Activated CD4-positive, alpha-beta T cell treated with anti-CD3 and anti-CD28 coated beads, Interleukin-2, amount 10 ng/mL, durations not matched to agents 7 days and 5 days (primary cell): ENCODE data around the gene AP3S1. TPM values are rescaled to one million over a fixed set of nuclear protein-coding genes. Genes with fewer than 3 reads are reported as not detected.
A peak's percentile ranks its signal among the peaks of the same experiment; 100 is the strongest.
"Not testable (repeated sequence)": the region's sequence is repeated elsewhere in the genome, so short reads cannot be mapped to it uniquely, and the experiment has no call there.

ENCODE experiments used
- CTCF ChIA-PET: fragments of 350-600 bp; sonication (Branson Sonifier 250); formaldehyde crosslinking; loops from one replicate; lab custom pipeline; 2021; ENCODE audit warnings: antibody characterized with exemption; lab: Charles Lee
- POLR2A ChIA-PET: fragments of 350-600 bp; sonication (Branson Sonifier 250); formaldehyde crosslinking; loops from one replicate; lab custom pipeline; 2021; ENCODE audit warnings: antibody characterized with exemption; lab: Charles Lee
- DNase-seq: peaks from one replicate; pipeline ENCODE4 v3.0.0-alpha.2; 2020
- H3K27ac Mint-ChIP-seq: one replicate; pipeline ENCODE4 v1.8.0; 2021; ENCODE audit warnings: mild to moderate bottlenecking, moderate library complexity, mixed read lengths
- H3K27me3 Mint-ChIP-seq: one replicate; pipeline ENCODE4 v1.8.0; 2021; ENCODE audit warnings: mixed read lengths
- H3K36me3 Mint-ChIP-seq: one replicate; pipeline ENCODE4 v1.8.0; 2021; ENCODE audit warnings: low read depth, mixed read lengths
- H3K4me1 Mint-ChIP-seq: one replicate; pipeline ENCODE4 v1.8.0; 2021; ENCODE audit warnings: mixed read lengths
- H3K4me3 Mint-ChIP-seq: one replicate; pipeline ENCODE4 v1.8.0; 2021; ENCODE audit warnings: mild to moderate bottlenecking, moderate library complexity, mixed read lengths
- H3K9me3 Mint-ChIP-seq: one replicate; pipeline ENCODE4 v1.8.0; 2021; ENCODE audit warnings: mixed read lengths
- total RNA-seq, 2 experiments: library from RNA; stranded (reverse); gene quantifications; one replicate each; pipeline ENCODE4 v1.2.3, GENCODE V29; 2021

AP3S1 gene
- total RNA-seq, 2 experiments from 2014 or later: 68.8 to 74.0 TPM

DNA sequence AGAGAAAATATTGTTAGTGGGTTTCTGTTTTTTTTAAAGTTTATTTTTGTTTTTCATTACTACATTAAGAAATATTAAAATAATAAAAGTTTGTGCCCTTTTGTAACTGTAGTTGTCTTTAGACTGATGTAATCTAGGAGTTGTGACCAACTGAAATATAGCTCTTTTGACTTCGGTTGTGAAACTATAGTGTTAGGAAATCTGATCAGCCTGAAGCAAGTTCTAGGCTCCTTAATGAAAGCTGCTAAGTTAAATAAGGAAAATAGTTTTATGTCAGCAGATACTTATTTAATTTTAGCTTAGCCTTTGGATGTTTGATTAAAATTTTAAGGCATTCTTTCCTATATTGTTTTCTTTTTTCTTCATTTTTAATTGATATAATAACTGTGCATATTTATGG is 14.2 kb downstream of the AP3S1 start:
- Mint-ChIP-seq H3K9me3 (peaks cover 13% of the 10 kb centered on the region), H3K4me1 (peaks cover 8% of the 10 kb centered on the region), H3K36me3 (peaks cover 9% of the 10 kb centered on the region), H3K4me3 (no peak overlapping the region), H3K27ac (no peak overlapping the region), H3K27me3 (no peaks in the 10 kb centered on the region)
- DNase-seq: no peak
- ChIA-PET CTCF (no interaction called here), POLR2A (no interaction called here)

DNA sequence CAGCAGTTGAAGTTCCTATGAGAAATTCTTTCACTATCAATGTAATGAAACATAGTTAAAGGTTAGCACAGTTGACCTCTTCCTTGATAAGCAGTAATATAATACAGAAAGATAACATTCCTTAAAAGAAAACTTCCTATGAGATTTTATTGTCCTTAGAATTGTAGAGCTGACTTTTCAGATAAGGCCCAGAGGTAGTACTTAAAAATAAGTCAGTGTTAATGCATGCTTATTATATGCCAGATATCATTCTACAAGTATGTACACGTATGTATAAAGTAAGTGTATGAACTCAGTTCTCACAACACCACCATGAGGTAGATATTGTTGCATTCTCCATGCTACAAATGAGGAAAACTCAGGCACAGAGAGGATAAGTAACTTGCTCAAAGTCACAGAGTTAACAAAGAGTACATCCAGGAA is 15.3 kb downstream of the AP3S1 start:
- CTCF ChIA-PET: no interaction called here
- Mint-ChIP-seq H3K27ac (no peak overlapping the region), H3K9me3 (peaks cover 16% of the 10 kb centered on the region), H3K27me3 (no peaks in the 10 kb centered on the region), H3K4me1 (peaks cover 8% of the 10 kb centered on the region), H3K4me3 (no peak overlapping the region), H3K36me3 (peaks cover 13% of the 10 kb centered on the region)
- no peak for DNase-seq
- POLR2A ChIA-PET: no interaction called here

DNA sequence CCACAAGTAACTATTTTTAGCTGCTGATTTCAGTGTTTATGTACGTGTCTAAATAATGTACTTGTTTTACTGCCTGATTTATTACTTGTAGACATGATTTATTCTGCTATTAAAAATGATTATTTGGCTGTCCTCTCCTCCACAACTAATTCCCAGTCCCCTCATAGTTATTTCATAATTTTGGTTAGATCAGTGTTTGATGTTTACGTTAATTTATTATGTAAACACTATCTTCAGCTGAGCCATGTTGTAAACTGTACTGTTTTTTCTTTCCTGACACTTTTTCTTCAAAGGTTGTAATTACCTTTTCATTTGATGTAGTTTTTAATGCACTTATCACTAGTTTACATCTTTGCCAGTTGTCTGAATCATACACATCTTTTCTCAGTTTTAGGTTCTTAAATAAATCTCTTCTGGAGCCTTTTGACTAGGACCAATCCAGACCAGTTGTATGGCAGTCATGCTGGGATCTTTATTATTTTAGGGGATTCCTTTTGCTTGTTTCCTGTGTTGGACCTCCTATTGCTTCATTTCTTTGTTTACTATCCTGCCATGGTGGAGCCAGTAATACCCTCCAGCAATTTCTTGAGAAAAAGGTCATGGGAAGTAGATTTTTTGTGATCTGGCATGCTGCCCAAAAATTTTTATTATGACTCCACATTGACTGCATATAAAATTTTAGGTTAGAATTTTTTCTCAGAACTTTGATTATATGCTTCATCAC is 16.1 kb downstream of the AP3S1 start:
- peaks cover 13% of the 10 kb centered on the region for H3K36me3 Mint-ChIP-seq
- no peak overlapping the region for H3K4me3 Mint-ChIP-seq
- H3K4me1 Mint-ChIP-seq: peaks cover 8% of the 10 kb centered on the region
- no peaks in the 10 kb centered on the region for H3K27me3 Mint-ChIP-seq
- no peak for DNase-seq
- H3K9me3 Mint-ChIP-seq: peaks cover 16% of the 10 kb centered on the region
- POLR2A ChIA-PET: no interaction called here
- H3K27ac Mint-ChIP-seq: no peak overlapping the region
- CTCF ChIA-PET: no interaction called here

DNA sequence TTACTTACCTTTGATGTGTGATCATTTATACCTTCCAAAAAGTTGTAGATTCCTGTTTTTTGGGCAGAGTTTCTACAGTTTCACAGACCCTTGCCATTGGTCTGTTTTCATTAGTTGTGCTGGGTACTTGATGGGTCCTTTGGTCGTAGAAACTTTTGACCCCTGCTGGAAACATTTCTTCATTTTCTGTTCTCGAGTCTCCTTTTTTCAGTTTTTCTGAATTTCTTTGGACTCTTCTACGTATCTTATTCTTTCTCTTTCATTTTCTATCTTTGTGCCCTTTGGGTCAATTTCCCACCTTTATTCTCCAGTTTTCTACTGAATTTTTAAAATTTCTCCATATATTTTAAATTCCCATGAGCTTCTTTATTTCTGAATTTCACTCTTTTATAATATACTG is 16.7 kb downstream of the AP3S1 start:
- Mint-ChIP-seq H3K27ac (no peak overlapping the region), H3K4me3 (peak overlapping the region; percentile 10)

DNA sequence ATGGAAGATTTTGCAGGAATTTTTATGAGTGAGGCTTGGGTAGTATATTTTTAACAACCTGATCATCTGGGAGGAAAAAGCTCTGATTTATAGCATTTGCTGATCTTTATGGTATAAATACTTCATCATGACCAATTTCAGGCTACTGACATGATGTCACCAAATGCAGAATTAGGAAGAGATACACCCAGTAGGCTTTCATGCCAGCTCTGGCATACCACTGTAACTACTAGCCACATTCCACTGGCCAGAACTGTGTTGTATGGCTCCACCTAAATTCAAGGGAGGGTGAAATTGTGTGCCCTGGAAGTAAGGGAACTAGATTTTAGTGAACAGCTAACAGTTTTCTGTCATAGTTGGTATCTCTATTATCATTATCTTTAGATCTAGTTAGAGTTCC is 17.6 kb downstream of the AP3S1 start:
- CTCF ChIA-PET: interaction anchor here (0.6 kb wide), 1 partner anchor 232 kb away, joined by 4 read pairs; no protein-coding TSS in a partner anchor

More for the DNA sequence above, 16.7 kb downstream of the AP3S1 start:
- ChIA-PET POLR2A (no interaction called here), CTCF (interaction anchor here (0.6 kb wide), 1 partner anchor 330 kb away, joined by 5 read pairs; no protein-coding TSS in a partner anchor)
- peaks cover 8% of the 10 kb centered on the region for H3K4me1 Mint-ChIP-seq
- H3K27me3 Mint-ChIP-seq: no peaks in the 10 kb centered on the region
- DNase-seq: no peak
- H3K9me3 Mint-ChIP-seq: peaks cover 12% of the 10 kb centered on the region
- peaks cover 10% of the 10 kb centered on the region for H3K36me3 Mint-ChIP-seq

DNA sequence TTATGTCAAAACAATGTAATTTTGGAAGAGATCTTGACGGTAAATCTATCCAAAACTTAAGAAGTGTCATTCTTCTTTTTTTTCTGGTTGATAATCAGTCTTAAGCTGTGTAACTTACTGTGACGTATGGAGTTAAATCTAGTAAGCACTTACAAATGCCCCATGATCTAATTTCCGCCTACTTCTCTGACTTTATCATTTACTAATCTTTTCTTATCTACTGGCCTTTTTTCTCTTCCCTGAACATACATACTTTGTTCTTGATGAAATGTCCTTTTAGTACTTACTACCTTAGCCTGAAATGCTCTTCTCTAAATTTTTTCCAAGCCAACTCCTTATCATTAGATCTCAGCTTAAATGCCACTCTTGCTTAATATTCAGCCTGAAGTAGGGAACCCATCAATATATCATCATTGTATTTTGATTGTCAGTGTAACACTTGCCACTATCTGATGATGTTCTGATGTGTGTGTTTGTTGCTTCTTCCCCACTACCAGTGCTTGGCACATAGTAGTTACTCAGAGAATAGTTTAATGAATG is 27.6 kb downstream of the AP3S1 start:
- no peak for DNase-seq
- no peaks in the 10 kb centered on the region for H3K4me1 Mint-ChIP-seq
- no peaks in the 10 kb centered on the region for H3K9me3 Mint-ChIP-seq
- peaks cover 14% of the 10 kb centered on the region for H3K36me3 Mint-ChIP-seq
- H3K4me3 Mint-ChIP-seq: no peak overlapping the region
- H3K27me3 Mint-ChIP-seq: no peaks in the 10 kb centered on the region
- no peak overlapping the region for H3K27ac Mint-ChIP-seq
- CTCF ChIA-PET: interaction anchor here (1.0 kb wide), 1 partner anchor 24 kb away, joined by 3 read pairs; no protein-coding TSS in a partner anchor
- POLR2A ChIA-PET: no interaction called here

More for the DNA sequence above, 17.6 kb downstream of the AP3S1 start:
- peaks cover 8% of the 10 kb centered on the region for H3K4me1 Mint-ChIP-seq
- H3K36me3 Mint-ChIP-seq: peaks cover 5% of the 10 kb centered on the region
- no peak for DNase-seq
- no peak overlapping the region for H3K4me3 Mint-ChIP-seq
- no peaks in the 10 kb centered on the region for H3K27me3 Mint-ChIP-seq
- no peak overlapping the region for H3K27ac Mint-ChIP-seq
- peaks cover 6% of the 10 kb centered on the region for H3K9me3 Mint-ChIP-seq
- POLR2A ChIA-PET: no interaction called here

DNA sequence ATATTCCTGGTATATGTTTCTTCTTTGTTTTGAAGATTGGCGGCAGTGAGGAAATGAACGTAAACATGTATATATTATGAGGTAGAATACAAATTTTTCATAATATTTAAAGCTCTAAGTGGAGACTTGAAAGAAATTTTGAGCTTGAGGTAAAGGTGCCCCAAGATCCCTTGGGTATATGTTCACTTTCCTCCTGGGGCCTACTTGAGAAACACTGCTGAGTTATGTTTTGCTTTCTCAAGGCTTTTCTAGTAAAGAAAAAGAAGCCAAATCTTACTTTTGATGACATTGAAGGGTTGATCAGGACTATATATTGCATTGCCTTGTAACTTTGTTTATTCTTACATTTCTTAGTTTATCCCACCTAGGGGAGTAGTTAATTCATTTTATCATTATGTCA is 30.7 kb downstream of the AP3S1 start:
- Mint-ChIP-seq H3K36me3 (peaks cover 19% of the 10 kb centered on the region), H3K4me3 (no peak overlapping the region), H3K27ac (no peak overlapping the region), H3K4me1 (no peaks in the 10 kb centered on the region), H3K9me3 (no peaks in the 10 kb centered on the region), H3K27me3 (no peaks in the 10 kb centered on the region)
- POLR2A ChIA-PET: no interaction called here
- no peak for DNase-seq
- CTCF ChIA-PET: no interaction called here

DNA sequence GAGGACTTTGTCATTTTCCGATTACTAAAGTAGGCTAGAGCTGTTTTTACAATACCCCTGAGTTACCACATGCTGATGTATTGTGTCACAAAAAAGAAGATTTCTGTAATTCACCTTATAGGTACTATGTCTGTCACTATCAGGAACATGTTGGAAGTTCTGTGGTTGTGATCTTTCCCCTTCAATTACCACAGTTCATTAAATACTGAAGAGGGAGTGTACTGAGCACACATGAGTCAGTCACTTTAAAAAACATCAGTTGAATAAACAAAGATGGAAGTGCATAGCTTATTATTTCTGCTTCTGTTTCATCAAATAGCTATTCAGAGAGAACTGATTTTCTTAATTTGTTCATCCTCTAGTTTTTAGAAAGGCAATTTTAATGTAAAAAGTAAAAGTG is 31.7 kb downstream of the AP3S1 start:
- Mint-ChIP-seq H3K9me3 (no peaks in the 10 kb centered on the region), H3K4me3 (no peak overlapping the region), H3K4me1 (no peaks in the 10 kb centered on the region), H3K27ac (no peak overlapping the region), H3K36me3 (peaks cover 27% of the 10 kb centered on the region), H3K27me3 (no peaks in the 10 kb centered on the region)
- no peak for DNase-seq
- CTCF ChIA-PET: no interaction called here
- POLR2A ChIA-PET: no interaction called here

DNA sequence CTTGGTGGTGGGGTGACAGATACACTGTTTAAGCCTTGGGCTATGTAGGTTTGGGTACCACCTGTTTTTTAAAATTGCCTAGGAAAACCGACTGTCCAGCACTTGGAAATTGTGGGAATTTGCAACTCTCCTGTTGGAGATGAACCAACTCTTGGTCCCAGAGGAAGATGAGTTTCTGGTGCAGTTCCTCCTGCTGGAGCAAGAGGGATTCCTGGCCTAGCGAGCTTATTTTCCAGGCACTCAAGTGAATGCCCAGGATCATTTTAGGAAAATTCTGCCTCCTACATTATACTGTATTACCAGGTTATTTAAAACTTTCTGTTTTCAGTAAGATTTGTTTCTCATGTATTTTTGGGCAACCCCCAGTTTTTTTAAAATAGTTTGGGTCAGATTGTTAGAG is 33.7 kb downstream of the AP3S1 start:
- Mint-ChIP-seq H3K4me1 (no peaks in the 10 kb centered on the region), H3K9me3 (peaks cover 3% of the 10 kb centered on the region), H3K27ac (no peak overlapping the region), H3K4me3 (no peak overlapping the region), H3K36me3 (peaks cover 35% of the 10 kb centered on the region), H3K27me3 (no peaks in the 10 kb centered on the region)
- no peak for DNase-seq
- CTCF ChIA-PET: no interaction called here
- POLR2A ChIA-PET: no interaction called here

DNA sequence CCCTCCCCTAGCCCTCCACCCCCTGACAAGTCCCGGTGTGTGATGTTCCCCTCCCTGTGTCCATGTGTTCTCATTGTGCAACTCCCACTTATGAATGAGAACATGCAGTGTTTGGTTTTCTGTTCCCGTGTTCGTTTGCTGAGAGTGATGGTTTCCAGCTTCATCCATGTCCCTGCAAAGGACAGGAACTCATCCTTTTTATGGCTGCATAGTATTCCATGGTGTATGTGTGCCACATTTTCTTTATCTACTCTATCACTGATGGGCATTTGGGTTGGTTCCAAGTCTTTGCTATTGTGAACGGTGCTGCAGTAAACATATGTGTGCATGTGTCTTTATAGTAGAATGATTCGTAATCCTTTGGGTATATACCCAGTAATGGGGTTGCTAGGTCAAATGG is 35.6 kb downstream of the AP3S1 start:
- peaks cover 31% of the 10 kb centered on the region for H3K36me3 Mint-ChIP-seq
- POLR2A ChIA-PET: not testable (repeated sequence)

DNA sequence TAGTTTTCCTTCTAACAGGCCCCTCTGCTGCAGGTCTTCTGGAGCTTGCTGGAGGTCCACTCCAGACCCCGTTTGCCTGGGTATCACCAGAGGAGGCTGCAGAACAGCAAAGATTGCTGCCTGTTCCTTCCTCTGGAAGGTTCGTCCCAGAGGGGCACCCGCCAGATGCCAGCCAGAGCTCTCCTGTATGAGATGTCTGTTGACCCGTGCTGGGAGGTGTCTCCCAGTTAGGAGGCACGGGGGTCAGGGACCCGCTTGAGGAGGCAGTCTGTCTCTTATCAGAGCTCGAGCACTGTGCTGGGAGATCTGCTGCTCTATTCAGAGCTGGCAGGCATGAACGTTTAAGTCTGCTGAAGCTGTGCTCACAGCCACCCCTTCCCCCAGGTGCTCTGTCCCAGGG is 40.7 kb downstream of the AP3S1 start:
- POLR2A ChIA-PET, H3K27me3 Mint-ChIP-seq: not testable (repeated sequence)

More for the DNA sequence above, 35.6 kb downstream of the AP3S1 start:
- H3K4me1 Mint-ChIP-seq, H3K4me3 Mint-ChIP-seq, H3K27me3 Mint-ChIP-seq, DNase-seq, CTCF ChIA-PET, H3K9me3 Mint-ChIP-seq, H3K27ac Mint-ChIP-seq: not testable (repeated sequence)

DNA sequence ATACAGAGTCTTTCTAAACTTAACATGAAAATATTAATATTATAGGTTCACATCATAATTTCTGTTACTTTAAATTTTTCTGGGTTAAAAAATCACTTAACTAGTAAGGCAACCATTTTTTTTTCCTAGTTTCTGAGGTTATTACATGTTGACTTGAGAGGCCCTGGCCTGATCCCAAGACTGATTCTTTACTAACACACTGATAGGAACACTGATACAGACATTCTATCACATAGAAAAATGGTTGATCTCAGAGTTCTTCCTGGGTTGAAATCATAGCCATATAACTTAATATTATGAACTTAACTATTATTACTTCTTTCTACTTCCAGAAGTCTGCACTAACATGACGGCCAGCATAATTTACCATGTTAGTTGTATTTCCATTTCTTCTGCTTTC is 43.0 kb downstream of the AP3S1 start:
- H3K4me1 Mint-ChIP-seq: no peaks in the 10 kb centered on the region
- H3K4me3 Mint-ChIP-seq: no peak overlapping the region
- H3K36me3 Mint-ChIP-seq: peaks cover 19% of the 10 kb centered on the region
- ChIA-PET CTCF (no interaction called here), POLR2A (no interaction called here)
- peaks cover 2% of the 10 kb centered on the region for H3K9me3 Mint-ChIP-seq
- no peak overlapping the region for H3K27ac Mint-ChIP-seq
- DNase-seq: no peak
- H3K27me3 Mint-ChIP-seq: no peaks in the 10 kb centered on the region

More for the DNA sequence above, 40.7 kb downstream of the AP3S1 start:
- CTCF ChIA-PET, H3K27ac Mint-ChIP-seq, H3K9me3 Mint-ChIP-seq, H3K4me1 Mint-ChIP-seq, DNase-seq, H3K4me3 Mint-ChIP-seq: not testable (repeated sequence)
- peaks cover 31% of the 10 kb centered on the region for H3K36me3 Mint-ChIP-seq

DNA sequence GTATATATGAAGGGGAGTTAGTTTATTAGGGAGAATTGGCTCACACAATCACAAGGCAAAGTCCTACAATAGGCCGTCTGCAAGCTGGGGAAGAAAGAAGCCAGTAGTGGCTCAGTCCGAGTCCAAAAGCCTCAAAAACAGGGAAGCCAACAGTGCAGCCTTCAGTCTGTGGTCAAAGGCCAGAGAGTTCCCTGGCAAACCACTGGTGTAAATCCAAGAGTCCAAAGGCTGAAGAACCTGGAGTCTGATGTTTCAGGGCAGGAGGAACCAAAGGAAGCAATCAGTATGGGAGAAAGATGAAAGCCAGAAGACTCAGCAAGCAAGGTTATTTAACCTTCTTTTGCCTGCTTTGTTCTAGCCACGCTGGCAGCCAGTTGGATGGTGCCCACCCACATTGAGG is 43.5 kb downstream of the AP3S1 start:
- DNase-seq, H3K27ac Mint-ChIP-seq, H3K27me3 Mint-ChIP-seq, H3K4me1 Mint-ChIP-seq, H3K4me3 Mint-ChIP-seq, CTCF ChIA-PET, POLR2A ChIA-PET, H3K9me3 Mint-ChIP-seq: not testable (repeated sequence)
- H3K36me3 Mint-ChIP-seq: peaks cover 15% of the 10 kb centered on the region
